Esophagus squamous epithelium (tissue), 4 donors: Measurements from ENCODE around the gene ERC2.

Experiments used
- CTCF ChIP-seq, 6 experiments: fragments of 450-650 bp in 4 of 6; fragments of 200-600 bp in 2 of 6; sonication (generic) in 2 of 6; IDR thresholded peaks; one replicate each; pipeline ENCODE4 v1.5.1; 2016 to 2019; ENCODE audit warnings: antibody characterized with exemption in 6 of 6, mild to moderate bottlenecking in 4 of 6, moderate library complexity in 4 of 6
- POLR2A ChIP-seq, 4 donors: fragments of 450-650 bp; IDR thresholded peaks; one replicate each; pipeline ENCODE4 v1.6.1; 2017; ENCODE audit warnings: antibody characterized with exemption in 4 of 4, mild to moderate bottlenecking in 4 of 4, moderate library complexity in 3 of 4

DNA sequence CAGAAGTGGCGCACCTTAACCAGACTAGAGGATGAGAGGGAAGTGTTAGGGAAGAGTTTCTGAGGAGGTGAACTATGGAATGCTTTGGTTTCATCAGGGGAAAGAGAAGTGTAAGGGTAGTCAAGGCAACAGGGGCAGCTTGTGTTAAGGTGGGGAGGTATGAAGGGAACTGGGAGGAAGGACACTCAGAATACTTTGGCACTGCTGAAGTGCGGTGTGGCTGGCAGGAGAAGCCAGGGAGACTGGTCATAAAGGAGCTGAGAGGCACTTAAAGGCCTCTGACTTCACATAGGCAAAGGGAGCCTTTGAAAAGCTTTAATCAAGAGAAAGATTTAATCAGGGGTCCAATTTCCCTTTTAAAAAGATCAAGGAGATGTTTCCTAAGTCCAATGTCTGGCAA, 129.0 kb downstream of the ERC2 start:
- TF ChIP-seq POLR2A (IDR thresholded peaks at IDR 0.05) = no peak
- no peak for TF ChIP-seq CTCF (IDR thresholded peaks at IDR 0.05)
